ENCODE results near the gene CHFR.

Gene CHFR

GRCh38 chr12:132835076-132836025 lies 52.1 kb downstream of the CHFR start:
- DNase-seq, result no peak
- no peak overlapping the region for H3K27ac ChIP-seq
- TF ChIP-seq CTCF (IDR thresholded peaks at IDR 0.05; ENCODE audit: low read depth, low read length, missing control alignments), result no peak
- H3K36me3 ChIP-seq (replicated peaks), result peaks cover 38% of the 10 kb centered on the region
- H3K4me3 ChIP-seq (ENCODE audit: low read depth, low read length), result no peak overlapping the region
- in situ Hi-C loops (cut with HindIII; ENCODE audit: low pct_ligation_motif_present, low sequenced_read_pairs), result no loop called here
- H3K27me3 ChIP-seq (replicated peaks), result no peaks in the 10 kb centered on the region

DNA sequence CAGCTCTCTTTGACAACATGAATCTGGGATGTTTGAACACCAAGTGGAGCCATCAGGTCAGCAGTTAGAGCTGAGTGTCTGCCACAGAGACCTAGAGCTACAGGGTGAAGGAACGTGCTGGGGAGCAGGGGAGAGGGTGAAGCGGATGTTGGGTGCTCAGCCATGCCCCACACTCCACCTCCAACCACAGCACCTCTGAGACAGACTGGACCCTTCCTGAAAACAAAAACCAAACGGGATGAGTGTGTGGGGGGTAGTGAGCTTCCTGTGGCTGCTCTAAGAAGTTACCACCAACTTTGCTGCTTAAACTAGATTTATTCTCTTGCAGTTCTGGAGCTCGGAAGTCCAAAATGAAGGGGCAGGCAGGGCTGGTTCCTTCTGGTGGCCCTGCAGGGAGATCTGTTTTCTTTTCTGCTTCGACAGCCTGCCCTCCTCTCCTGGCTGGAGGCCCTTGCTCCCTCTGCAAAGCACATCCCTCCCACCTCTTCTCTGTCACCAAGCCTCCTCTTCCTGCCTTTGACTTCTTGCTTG lies 53.2 kb downstream of the CHFR start:
- Histone ChIP-seq H3K4me3 (ENCODE audit: low read depth, low read length) (no peak overlapping the region), H3K27ac (no peak overlapping the region), H3K36me3 (replicated peaks) (peaks cover 35% of the 10 kb centered on the region), H3K27me3 (replicated peaks) (no peaks in the 10 kb centered on the region)
- in situ Hi-C loops (cut with HindIII; ENCODE audit: low pct_ligation_motif_present, low sequenced_read_pairs), result no loop called here
- DNase-seq, result no peak
- no peak for TF ChIP-seq CTCF (IDR thresholded peaks at IDR 0.05; ENCODE audit: low read depth, low read length, missing control alignments)

- no peak for TF ChIP-seq CTCF (IDR thresholded peaks at IDR 0.05; ENCODE audit: low read depth, low read length, missing control alignments)
- no peak overlapping the region for H3K4me3 ChIP-seq (ENCODE audit: low read depth, low read length)
- in situ Hi-C loops (cut with HindIII; ENCODE audit: low pct_ligation_motif_present, low sequenced_read_pairs), result no loop called here
- peaks cover 30% of the 10 kb centered on the region for H3K36me3 ChIP-seq (replicated peaks)
- no peak overlapping the region for H3K27ac ChIP-seq
- DNase-seq, result no peak
- no peaks in the 10 kb centered on the region for H3K27me3 ChIP-seq (replicated peaks)
These were observed 54.1 kb downstream of the CHFR start for GRCh38 chr12:132833341-132833740.

DNA sequence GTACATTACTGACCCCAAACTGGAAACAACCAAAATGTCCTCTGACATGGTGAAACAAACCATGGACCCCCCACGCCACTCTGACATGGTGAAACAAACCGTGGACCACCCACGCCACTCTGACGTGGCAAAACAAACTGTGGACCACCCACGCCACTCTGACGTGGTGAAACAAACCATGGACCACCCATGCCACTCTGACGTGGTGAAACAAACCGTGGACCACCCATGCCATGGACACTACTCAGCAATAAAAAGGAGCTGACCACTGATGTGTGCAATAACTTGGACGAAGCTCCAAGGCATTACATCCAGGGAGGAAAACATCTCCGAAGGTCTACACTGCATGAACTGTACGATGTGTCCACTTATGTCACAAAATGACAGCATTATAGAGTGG lies 55.6 kb downstream of the CHFR start:
- Histone ChIP-seq H3K27me3 (replicated peaks) (no peaks in the 10 kb centered on the region), H3K4me3 (ENCODE audit: low read depth, low read length) (no peak overlapping the region), H3K27ac (no peak overlapping the region), H3K36me3 (replicated peaks) (peaks cover 29% of the 10 kb centered on the region)
- no peak for DNase-seq
- in situ Hi-C loops (cut with HindIII; ENCODE audit: low pct_ligation_motif_present, low sequenced_read_pairs), result no loop called here
- TF ChIP-seq CTCF (IDR thresholded peaks at IDR 0.05; ENCODE audit: low read depth, low read length, missing control alignments), result no peak

DNA sequence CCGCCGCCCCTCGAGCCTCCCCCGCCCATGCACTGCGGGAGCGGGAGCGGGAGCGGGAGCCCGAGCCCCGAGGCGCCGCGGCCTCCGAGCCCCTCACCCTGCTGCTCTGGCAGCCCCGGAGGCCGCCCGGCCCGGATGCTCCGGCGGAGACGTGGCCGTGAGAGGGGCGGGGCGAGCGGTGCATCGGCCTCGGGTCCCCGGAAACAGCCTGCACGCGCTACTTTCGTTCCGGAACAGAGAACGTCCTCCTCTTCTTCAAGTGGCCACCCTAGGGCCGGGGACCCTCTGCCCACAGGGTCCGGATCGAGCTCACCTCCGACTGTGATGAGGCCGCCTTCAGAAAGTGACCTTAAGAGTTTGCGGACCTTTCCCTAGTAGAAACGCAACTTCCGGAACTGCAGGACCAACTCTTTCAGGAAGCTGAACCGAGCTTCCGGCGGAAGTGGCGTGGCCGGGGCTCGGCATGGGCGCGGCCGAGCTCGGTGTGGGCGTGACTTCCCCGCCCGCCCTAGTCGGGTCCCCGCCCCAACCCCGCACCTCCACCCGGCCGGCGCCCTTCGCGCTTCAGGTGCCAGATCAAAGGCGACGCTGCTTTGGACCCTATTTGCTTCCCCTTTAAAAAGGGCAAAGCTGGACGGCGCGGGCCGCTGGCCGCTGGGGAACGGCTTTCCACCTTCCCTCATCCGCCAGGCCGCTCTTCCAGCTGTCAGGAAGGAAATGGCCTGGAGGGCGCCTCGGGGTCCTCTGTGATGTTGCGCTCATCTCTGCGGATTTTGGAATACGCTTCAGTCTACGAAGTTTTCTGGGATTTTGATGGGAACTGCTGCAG lies 58.5 kb downstream of the CHFR start, which contains the start of gene GOLGA3:
Gene GOLGA3 (minus strand): TSS at position 164 of the 829 bp plus-strand sequence. CDS start 6,741 bp downstream, outside the sequence.
- Histone ChIP-seq H3K27ac (peak within 1 kb of the TSS; percentile 98), H3K4me3 (ENCODE audit: low read depth, low read length) (peak within 1 kb of the TSS; percentile 99), H3K27me3 (replicated peaks) (no peaks in the 10 kb centered on the region), H3K36me3 (replicated peaks) (peaks cover 46% of the 10 kb centered on the region)
- DNase-seq, result peak; percentile 87
- in situ Hi-C loops (cut with HindIII; ENCODE audit: low pct_ligation_motif_present, low sequenced_read_pairs), result no loop called here
- TF ChIP-seq CTCF (IDR thresholded peaks at IDR 0.05; ENCODE audit: low read depth, low read length, missing control alignments), result no peak

Measured in brain microvascular endothelial cell (primary cell).